ENCODE results near the gene ALPK3.

Gene ALPK3

DNA sequence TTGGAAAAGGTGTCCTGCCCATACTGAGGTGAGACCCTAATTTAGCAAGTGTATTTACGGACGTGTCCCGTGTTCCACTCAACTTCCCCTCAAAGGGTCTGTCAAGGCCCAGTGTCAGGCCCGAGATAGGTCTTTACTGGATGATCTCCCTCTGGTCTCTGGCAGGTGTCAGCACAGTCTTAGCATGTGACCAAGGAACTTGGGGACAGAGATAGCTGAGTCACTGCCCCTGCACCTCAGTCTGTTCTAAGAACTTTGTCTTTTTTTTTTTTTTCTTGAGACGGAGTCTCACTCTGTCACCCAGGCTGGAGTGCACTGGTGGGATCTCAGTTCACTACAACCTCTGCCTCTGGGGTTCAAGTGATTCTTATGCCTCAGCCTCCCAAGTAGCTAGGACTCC is 32.1 kb upstream of the ALPK3 start:
- H3K4me3 ChIP-seq (ENCODE audit: control insufficient read depth, low read depth, low read length): no peak overlapping the region
- TF ChIP-seq, protein P1, sequence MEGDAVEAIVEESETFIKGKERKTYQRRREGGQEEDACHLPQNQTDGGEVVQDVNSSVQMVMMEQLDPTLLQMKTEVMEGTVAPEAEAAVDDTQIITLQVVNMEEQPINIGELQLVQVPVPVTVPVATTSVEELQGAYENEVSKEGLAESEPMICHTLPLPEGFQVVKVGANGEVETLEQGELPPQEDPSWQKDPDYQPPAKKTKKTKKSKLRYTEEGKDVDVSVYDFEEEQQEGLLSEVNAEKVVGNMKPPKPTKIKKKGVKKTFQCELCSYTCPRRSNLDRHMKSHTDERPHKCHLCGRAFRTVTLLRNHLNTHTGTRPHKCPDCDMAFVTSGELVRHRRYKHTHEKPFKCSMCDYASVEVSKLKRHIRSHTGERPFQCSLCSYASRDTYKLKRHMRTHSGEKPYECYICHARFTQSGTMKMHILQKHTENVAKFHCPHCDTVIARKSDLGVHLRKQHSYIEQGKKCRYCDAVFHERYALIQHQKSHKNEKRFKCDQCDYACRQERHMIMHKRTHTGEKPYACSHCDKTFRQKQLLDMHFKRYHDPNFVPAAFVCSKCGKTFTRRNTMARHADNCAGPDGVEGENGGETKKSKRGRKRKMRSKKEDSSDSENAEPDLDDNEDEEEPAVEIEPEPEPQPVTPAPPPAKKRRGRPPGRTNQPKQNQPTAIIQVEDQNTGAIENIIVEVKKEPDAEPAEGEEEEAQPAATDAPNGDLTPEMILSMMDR (conservative IDR thresholded peaks at IDR 0.05; ENCODE audit: control insufficient read depth, insufficient read depth, low read depth, low read length): no peak
- no peak for DNase-seq (ENCODE audit: low read depth)

DNA sequence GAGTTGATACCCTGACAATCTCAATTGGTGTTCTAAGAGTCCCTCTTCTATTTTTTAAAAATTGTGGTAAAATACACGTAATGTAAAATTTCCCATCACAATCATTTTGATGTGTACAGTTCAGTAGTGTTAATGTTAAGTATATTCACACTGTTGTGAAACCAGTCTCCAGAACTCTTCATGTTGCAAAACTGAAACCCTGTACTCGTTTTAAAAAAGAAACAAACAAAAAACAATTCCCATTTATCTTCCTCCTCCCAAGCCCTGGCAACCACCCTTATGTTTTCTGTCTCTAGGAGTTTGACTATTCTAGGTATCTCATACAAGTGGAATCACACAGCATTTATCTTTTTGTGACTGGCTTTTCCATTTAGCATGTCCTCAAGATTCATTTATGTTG is 28.7 kb upstream of the ALPK3 start:
- no peak for DNase-seq (ENCODE audit: low read depth)
- TF ChIP-seq, protein P1 (conservative IDR thresholded peaks at IDR 0.05; ENCODE audit: control insufficient read depth, insufficient read depth, low read depth, low read length): no peak
- H3K4me3 ChIP-seq (ENCODE audit: control insufficient read depth, low read depth, low read length): no peak overlapping the region

DNA sequence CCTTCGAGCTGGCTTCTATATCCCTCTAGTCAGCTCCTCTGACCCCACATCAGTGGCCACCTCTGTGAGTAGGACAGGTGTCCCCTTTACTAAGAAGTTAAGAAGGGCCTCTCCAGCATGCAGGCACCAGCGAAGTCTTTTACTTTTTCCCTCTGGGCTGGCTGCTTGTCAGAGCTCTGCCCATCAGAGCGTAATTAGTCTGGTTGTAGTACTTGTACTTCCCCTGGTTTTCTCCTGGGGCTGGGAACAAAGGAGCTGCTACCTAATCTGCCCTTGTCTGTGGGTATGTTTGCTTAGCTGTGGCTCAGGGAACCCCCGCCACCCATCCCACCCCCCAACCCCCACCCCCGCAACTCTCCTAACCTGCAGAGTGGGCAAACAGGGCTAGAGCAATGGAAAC is 27.4 kb upstream of the ALPK3 start:
- no peak overlapping the region for H3K4me3 ChIP-seq (ENCODE audit: control insufficient read depth, low read depth, low read length)
- DNase-seq (ENCODE audit: low read depth): no peak
- TF ChIP-seq, protein P1 (conservative IDR thresholded peaks at IDR 0.05; ENCODE audit: control insufficient read depth, insufficient read depth, low read depth, low read length): no peak

DNA sequence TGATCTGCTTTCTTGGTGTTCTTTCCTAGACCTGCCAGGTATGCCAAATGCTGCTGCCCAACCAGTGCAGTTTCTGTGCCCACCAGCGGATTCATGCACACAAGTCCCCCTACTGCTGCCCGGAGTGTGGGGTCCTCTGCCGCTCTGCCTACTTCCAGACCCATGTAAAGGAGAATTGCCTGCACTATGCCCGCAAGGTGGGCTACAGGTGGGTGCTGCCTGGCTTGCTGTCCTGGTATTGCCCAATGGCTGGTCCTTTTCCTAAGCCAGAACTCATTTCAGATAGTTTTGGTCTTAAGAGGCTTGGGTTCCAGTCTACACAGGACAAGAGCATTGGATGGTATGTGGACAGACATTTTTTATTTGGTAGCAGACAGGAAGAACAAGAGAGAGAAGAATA is 26.5 kb upstream of the ALPK3 start:
- DNase-seq (ENCODE audit: low read depth): no peak
- TF ChIP-seq, protein P1 (conservative IDR thresholded peaks at IDR 0.05; ENCODE audit: control insufficient read depth, insufficient read depth, low read depth, low read length): no peak
- no peak overlapping the region for H3K4me3 ChIP-seq (ENCODE audit: control insufficient read depth, low read depth, low read length)

DNA sequence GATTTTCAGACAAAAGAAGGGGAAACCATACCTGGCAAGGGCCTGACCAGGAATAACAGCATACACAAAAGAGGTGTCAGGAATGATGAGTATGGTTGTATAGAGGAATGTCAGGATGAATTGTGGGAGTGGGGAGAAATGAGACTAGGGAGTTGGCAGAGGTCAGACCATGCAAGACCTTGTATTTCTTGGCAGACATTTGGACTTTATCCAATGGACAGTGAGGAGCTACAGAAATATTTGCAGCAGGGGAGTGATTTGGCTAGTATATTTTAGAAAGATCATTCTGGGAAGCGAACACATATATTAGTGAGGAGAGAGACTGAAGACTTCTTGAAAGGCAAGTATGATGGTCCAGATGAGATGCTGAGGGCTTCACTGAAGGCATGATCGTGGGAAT is 25.4 kb upstream of the ALPK3 start:
- TF ChIP-seq, protein P1 (conservative IDR thresholded peaks at IDR 0.05; ENCODE audit: control insufficient read depth, insufficient read depth, low read depth, low read length): no peak
- no peak for DNase-seq (ENCODE audit: low read depth)
- no peak overlapping the region for H3K4me3 ChIP-seq (ENCODE audit: control insufficient read depth, low read depth, low read length)

DNA sequence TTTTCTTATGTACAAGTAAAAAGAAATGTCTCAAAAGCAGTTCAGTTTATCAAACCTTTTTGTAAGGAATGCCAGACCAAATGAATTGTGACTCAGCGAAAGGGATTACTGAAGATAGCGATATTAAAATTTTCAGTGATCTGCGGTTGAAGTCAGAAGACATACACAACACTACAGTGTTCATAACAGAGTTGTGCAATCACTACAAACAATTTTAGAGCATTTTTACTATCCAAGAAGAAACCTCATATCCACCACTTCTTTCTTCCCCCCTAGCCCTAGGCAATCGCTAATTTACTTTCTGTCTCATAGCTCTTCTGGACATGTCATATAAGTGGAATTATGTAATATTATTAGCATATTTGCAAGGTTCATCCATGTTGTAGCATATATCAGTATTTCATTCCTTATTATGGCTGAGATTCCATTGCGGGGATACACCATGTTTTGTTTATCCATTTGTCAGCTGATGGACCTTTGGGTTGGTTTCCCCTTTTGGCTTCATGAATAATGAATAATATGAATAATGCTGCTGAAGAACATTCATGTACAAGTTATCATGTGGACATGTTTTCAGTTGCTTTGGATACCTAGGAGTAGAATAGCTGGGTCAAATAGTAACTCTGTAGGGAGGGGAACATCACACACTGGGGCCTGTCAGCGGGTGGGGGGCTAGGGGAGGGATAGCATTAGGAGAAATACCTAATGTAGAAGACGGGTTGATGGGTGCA is 23.6 kb upstream of the ALPK3 start:
- DNase-seq (ENCODE audit: low read depth): no peak
- no peak overlapping the region for H3K4me3 ChIP-seq (ENCODE audit: control insufficient read depth, low read depth, low read length)
- TF ChIP-seq, protein P1 (conservative IDR thresholded peaks at IDR 0.05; ENCODE audit: control insufficient read depth, insufficient read depth, low read depth, low read length): no peak

DNA sequence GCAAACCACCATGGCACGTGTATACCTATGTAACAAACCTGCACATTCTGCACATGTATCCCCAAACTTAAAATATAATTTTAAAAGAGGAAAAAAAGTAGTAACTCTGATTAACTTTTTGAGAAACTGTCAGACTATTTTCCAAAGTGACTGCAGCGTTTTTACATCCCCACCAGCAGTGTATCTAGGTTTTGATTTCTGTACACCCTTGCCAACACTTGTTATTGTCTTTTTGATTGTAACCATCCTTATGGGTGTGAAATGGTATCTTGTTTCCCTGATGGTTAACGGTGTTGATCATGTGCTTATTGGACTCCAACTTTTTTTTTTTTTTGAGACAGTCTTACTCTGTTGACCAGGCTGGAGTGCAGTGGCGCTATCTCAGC is 23.0 kb upstream of the ALPK3 start:
- TF ChIP-seq, protein P1 (conservative IDR thresholded peaks at IDR 0.05; ENCODE audit: control insufficient read depth, insufficient read depth, low read depth, low read length): no peak
- no peak for DNase-seq (ENCODE audit: low read depth)
- no peak overlapping the region for H3K4me3 ChIP-seq (ENCODE audit: control insufficient read depth, low read depth, low read length)
